ENCODE data around the gene MRPL10. TPM values are rescaled to one million over a fixed set of nuclear protein-coding genes. Genes with fewer than 3 reads are reported as not detected.

Gene MRPL10
- total RNA-seq, 1 donor from 2014 or later = 26.6 TPM

- ATAC-seq = no peak
- peak; percentile 32 for DNase-seq (ENCODE audit: low spot score)
- intact Hi-C loops (cut with DNase I) = no loop called here
These were observed 25.1 kb downstream of the MRPL10 start for GRCh38 chr17:47806026-47806912.

GRCh38 chr17:47804461-47804860 lies 26.9 kb downstream of the MRPL10 start:
- ATAC-seq = no peak
- DNase-seq (ENCODE audit: low spot score) = peak; percentile 42
- intact Hi-C loops (cut with DNase I) = no loop called here

GRCh38 chr17:47803751-47804150 lies 27.6 kb downstream of the MRPL10 start:
- peak; percentile 32 for DNase-seq (ENCODE audit: low spot score)
- intact Hi-C loops (cut with DNase I) = no loop called here
- no peak for ATAC-seq

- intact Hi-C loops (cut with DNase I) = no loop called here
- DNase-seq (ENCODE audit: low spot score) (peak; percentile 42), ATAC-seq (no peak)
These were observed 28.1 kb downstream of the MRPL10 start for GRCh38 chr17:47803201-47803600.

- intact Hi-C loops (cut with DNase I) = no loop called here
- peak; percentile 56 for DNase-seq (ENCODE audit: low spot score)
- ATAC-seq = peak; percentile 60
These were observed 28.9 kb downstream of the MRPL10 start for GRCh38 chr17:47802341-47803022.

- intact Hi-C loops (cut with DNase I) = no loop called here
- DNase-seq (ENCODE audit: low spot score) = no peak
These were observed 29.4 kb downstream of the MRPL10 start for GRCh38 chr17:47801906-47802305.

GRCh38 chr17:47801176-47801765 lies 30.1 kb downstream of the MRPL10 start:
- no peak for ATAC-seq
- intact Hi-C loops (cut with DNase I) = no loop called here
- peak; percentile 23 for DNase-seq (ENCODE audit: low spot score)

More at GRCh38 chr17:47801906-47802305, 29.4 kb downstream of the MRPL10 start:
- no peak for ATAC-seq

GRCh38 chr17:47800686-47801085 lies 30.7 kb downstream of the MRPL10 start:
- DNase-seq (ENCODE audit: low spot score) (peak; percentile 52), ATAC-seq (no peak)
- intact Hi-C loops (cut with DNase I) = no loop called here

- DNase-seq (ENCODE audit: low spot score) (no peak), ATAC-seq (no peak)
These were observed 33.5 kb downstream of the MRPL10 start for GRCh38 chr17:47797797-47798196.

GRCh38 chr17:47792979-47793378 lies 38.4 kb downstream of the MRPL10 start:
- intact Hi-C loops (cut with DNase I) = no loop called here
- ATAC-seq (no peak), DNase-seq (ENCODE audit: low spot score) (peak; percentile 9)

More at GRCh38 chr17:47797797-47798196, 33.5 kb downstream of the MRPL10 start:
- intact Hi-C loops (cut with DNase I) = no loop called here

GRCh38 chr17:47792457-47792856 lies 38.9 kb downstream of the MRPL10 start:
- no peak for ATAC-seq
- intact Hi-C loops (cut with DNase I) = no loop called here
- no peak for DNase-seq (ENCODE audit: low spot score)

GRCh38 chr17:47791025-47791424 lies 40.3 kb downstream of the MRPL10 start:
- intact Hi-C loops (cut with DNase I) = no loop called here
- ATAC-seq (no peak), DNase-seq (ENCODE audit: low spot score) (no peak)

- intact Hi-C loops (cut with DNase I) = no loop called here
- DNase-seq (ENCODE audit: low spot score) (peak; percentile 73), ATAC-seq (peak; percentile 84)
These were observed 41.5 kb downstream of the MRPL10 start for GRCh38 chr17:47789611-47790561.

- DNase-seq (ENCODE audit: low spot score) (peak; percentile 53), ATAC-seq (no peak)
- intact Hi-C loops (cut with DNase I) = no loop called here
These were observed 45.7 kb downstream of the MRPL10 start for GRCh38 chr17:47785538-47786123.

GRCh38 chr17:47781397-47781796 lies 49.9 kb downstream of the MRPL10 start:
- intact Hi-C loops (cut with DNase I) = no loop called here
- ATAC-seq (no peak), DNase-seq (ENCODE audit: low spot score) (no peak)

GRCh38 chr17:47778184-47778635 lies 53.1 kb downstream of the MRPL10 start:
- no peak for ATAC-seq
- intact Hi-C loops (cut with DNase I) = loop anchor here (10.0 kb wide), 1 partner anchor 783 kb away; no protein-coding TSS in a partner anchor
- DNase-seq (ENCODE audit: low spot score) = no peak

GRCh38 chr17:47776330-47777197 lies 54.8 kb downstream of the MRPL10 start:
- ATAC-seq (no peak), DNase-seq (ENCODE audit: low spot score) (no peak)
- intact Hi-C loops (cut with DNase I) = loop anchor here (10.0 kb wide), 1 partner anchor 782 kb away; no protein-coding TSS in a partner anchor
